Lower lobe of right lung (tissue), 2 donors: Measurements from ENCODE around the gene IL7R. TPM values are rescaled to one million over a fixed set of nuclear protein-coding genes. Genes with fewer than 3 reads are reported as not detected.
A peak's percentile ranks its signal among the peaks of the same experiment; 100 is the strongest.

Experiments used
- ATAC-seq, 2 donors: fragments of 200-7000 bp; cut with Tn5 transposase; one replicate each; pipeline ENCODE4 v1.9.1; 2020 to 2022; ENCODE audit warnings: mild to moderate bottlenecking in 2 of 2, moderate library complexity in 2 of 2
- DNase-seq: peaks from one replicate; pipeline ENCODE4 v3.0.0-alpha.2; 2020
- H3K27ac ChIP-seq: fragments of 200-600 bp; one replicate; pipeline ENCODE4 v1.8.0; 2022
- H3K27me3 ChIP-seq: fragments of 200-600 bp; one replicate; pipeline ENCODE4 v1.8.0; 2022; ENCODE audit warnings: low read depth
- H3K36me3 ChIP-seq: fragments of 200-600 bp; one replicate; pipeline ENCODE4 v1.8.0; 2022; ENCODE audit warnings: mild to moderate bottlenecking
- H3K4me1 ChIP-seq: fragments of 200-600 bp; one replicate; pipeline ENCODE4 v1.8.0; 2022
- H3K4me3 ChIP-seq: fragments of 200-600 bp; one replicate; pipeline ENCODE4 v1.8.0; 2022; ENCODE audit warnings: mild to moderate bottlenecking
- H3K9me3 ChIP-seq: fragments of 200-600 bp; one replicate; pipeline ENCODE4 v1.8.0; 2022
- intact Hi-C: fragments of 100-400 bp; cut with DNase I; formaldehyde crosslinking; loops from one replicate; pipeline ENCODE4 v1.11.0; 2022
- total RNA-seq: library from RNA; stranded (reverse); fragmentation: NEBNext Ultra II Directional; extraction: Animal tissue kit (Norgen Biotek cat#: 25700); gene quantifications from one replicate; pipeline ENCODE4 v1.2.1, GENCODE V29; 2021
- TF ChIP-seq, protein P1 (sequence below): fragments of 200-600 bp; IDR thresholded peaks from one replicate; pipeline ENCODE4 v1.8.0; 2022; ENCODE audit warnings: antibody characterized with exemption, mild to moderate bottlenecking
- donor health status: DM: no; HTN: yes; CAD: no; lungs with severe emphysema.

Gene IL7R
- total RNA-seq, 1 donor from 2014 or later = 168 TPM

GRCh38 chr5:35881758-35882157 lies 25.1 kb downstream of the IL7R start:
- H3K27me3 ChIP-seq = no peaks in the 10 kb centered on the region
- H3K36me3 ChIP-seq = no peaks in the 10 kb centered on the region
- TF ChIP-seq, protein P1, sequence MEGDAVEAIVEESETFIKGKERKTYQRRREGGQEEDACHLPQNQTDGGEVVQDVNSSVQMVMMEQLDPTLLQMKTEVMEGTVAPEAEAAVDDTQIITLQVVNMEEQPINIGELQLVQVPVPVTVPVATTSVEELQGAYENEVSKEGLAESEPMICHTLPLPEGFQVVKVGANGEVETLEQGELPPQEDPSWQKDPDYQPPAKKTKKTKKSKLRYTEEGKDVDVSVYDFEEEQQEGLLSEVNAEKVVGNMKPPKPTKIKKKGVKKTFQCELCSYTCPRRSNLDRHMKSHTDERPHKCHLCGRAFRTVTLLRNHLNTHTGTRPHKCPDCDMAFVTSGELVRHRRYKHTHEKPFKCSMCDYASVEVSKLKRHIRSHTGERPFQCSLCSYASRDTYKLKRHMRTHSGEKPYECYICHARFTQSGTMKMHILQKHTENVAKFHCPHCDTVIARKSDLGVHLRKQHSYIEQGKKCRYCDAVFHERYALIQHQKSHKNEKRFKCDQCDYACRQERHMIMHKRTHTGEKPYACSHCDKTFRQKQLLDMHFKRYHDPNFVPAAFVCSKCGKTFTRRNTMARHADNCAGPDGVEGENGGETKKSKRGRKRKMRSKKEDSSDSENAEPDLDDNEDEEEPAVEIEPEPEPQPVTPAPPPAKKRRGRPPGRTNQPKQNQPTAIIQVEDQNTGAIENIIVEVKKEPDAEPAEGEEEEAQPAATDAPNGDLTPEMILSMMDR = no peak
- H3K4me1 ChIP-seq = peaks cover 5% of the 10 kb centered on the region
- H3K9me3 ChIP-seq = no peaks in the 10 kb centered on the region
- no peak overlapping the region for H3K27ac ChIP-seq
- DNase-seq = no peak
- intact Hi-C loops = no loop called here
- no peak overlapping the region for H3K4me3 ChIP-seq
- no peak for ATAC-seq

GRCh38 chr5:35884191-35884769 lies 27.6 kb downstream of the IL7R start:
- no peak overlapping the region for H3K4me3 ChIP-seq
- peak; percentile 57 to 76 for ATAC-seq
- H3K9me3 ChIP-seq = no peaks in the 10 kb centered on the region
- TF ChIP-seq, protein P1 = no peak
- intact Hi-C loops = no loop called here
- H3K27ac ChIP-seq = no peak overlapping the region
- H3K4me1 ChIP-seq = peaks cover 5% of the 10 kb centered on the region
- no peak for DNase-seq
- no peaks in the 10 kb centered on the region for H3K36me3 ChIP-seq
- no peaks in the 10 kb centered on the region for H3K27me3 ChIP-seq

- ATAC-seq (no peak), DNase-seq (no peak)
- H3K4me1 ChIP-seq = peaks cover 5% of the 10 kb centered on the region
- H3K4me3 ChIP-seq = no peak overlapping the region
- no peak overlapping the region for H3K27ac ChIP-seq
- intact Hi-C loops = no loop called here
- no peaks in the 10 kb centered on the region for H3K9me3 ChIP-seq
- H3K36me3 ChIP-seq = no peaks in the 10 kb centered on the region
- no peaks in the 10 kb centered on the region for H3K27me3 ChIP-seq
- TF ChIP-seq, protein P1 = no peak
These were observed 28.1 kb downstream of the IL7R start for GRCh38 chr5:35884773-35885172.

DNA sequence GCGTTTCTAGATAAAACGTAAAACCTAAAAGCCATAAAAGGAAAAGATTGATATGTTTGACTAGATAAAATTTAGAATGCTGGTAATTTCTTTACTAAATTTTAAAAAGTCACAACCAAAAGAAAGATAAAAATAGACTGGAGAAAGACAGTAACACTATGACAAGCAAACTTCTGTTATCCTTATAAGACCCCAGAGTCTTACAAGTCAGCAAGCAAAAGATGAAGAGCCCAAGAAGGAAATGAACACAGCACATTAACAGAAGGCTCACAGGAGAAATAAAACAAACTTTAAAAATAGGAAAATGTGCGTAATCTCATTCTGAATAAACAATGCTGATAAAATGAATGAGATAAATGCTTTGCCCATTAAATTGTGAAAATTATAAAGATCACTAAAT lies 29.7 kb downstream of the IL7R start:
- Histone ChIP-seq H3K4me1 (peaks cover 5% of the 10 kb centered on the region), H3K36me3 (no peaks in the 10 kb centered on the region), H3K9me3 (no peaks in the 10 kb centered on the region), H3K27me3 (no peaks in the 10 kb centered on the region), H3K4me3 (no peak overlapping the region), H3K27ac (no peak overlapping the region)
- TF ChIP-seq, protein P1 = no peak
- DNase-seq (no peak), ATAC-seq (no peak)
- intact Hi-C loops = no loop called here

DNA sequence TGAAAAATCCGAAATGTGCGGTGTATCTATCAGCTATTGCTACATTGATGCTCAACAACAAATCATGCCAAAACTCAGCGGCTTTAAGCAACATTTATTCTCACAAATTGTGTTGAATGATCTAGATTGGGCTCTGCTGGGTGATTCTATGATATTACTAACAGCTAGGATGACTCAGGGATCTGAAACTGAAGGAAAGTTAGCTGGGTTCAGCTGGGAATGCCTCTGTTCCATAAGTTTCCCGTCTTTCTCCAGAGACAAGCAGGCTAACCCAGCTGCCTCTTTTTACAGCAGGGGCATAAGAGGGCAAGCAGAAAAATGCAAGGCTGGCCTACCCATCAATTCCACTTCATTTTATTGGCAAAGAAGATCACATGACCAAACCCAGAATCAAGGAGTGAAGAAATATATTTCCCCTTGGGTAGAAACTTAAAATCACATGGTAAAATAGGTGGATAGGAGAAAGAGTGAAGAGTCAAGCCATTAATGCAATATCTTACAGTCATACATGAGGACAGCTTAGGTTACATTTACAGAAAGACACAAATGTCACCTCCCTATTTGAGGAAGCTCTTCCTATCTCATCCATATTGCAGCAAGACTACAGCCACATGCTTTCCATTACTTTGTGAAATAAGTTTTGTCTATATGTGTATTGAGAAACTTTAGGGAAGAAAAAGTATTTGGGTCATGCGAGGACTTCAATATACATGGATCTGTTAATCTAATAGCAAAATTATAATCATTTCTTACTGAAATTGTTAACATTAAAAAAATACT lies 30.8 kb downstream of the IL7R start:
- Histone ChIP-seq H3K36me3 (no peaks in the 10 kb centered on the region), H3K4me1 (peaks cover 5% of the 10 kb centered on the region), H3K4me3 (no peak overlapping the region), H3K9me3 (no peaks in the 10 kb centered on the region), H3K27me3 (no peaks in the 10 kb centered on the region), H3K27ac (no peak overlapping the region)
- ATAC-seq (no peak), DNase-seq (no peak)
- TF ChIP-seq, protein P1 = no peak
- intact Hi-C loops = no loop called here
